Testis (tissue), 3 donors: ENCODE data around the gene GNB1L. TPM values are rescaled to one million over a fixed set of nuclear protein-coding genes. Genes with fewer than 3 reads are reported as not detected.

Source experiments
- DNase-seq: peaks from one replicate; pipeline ENCODE4 v3.0.0-alpha.2; 2019
- H3K27ac ChIP-seq, 2 donors: fragments of 200-600 bp; sonication (generic); one replicate each; pipeline ENCODE4 v1.5.1; 2019
- H3K27me3 ChIP-seq: fragments of 200-600 bp; sonication (generic); one replicate; pipeline ENCODE4 v1.5.1; 2019
- H3K36me3 ChIP-seq: fragments of 200-600 bp; sonication (generic); one replicate; pipeline ENCODE4 v1.5.1; 2017; ENCODE audit warnings: low read depth; ENCODE audit errors: missing control alignments
- H3K4me1 ChIP-seq: fragments of 200-600 bp; sonication (generic); one replicate; pipeline ENCODE4 v1.5.1; 2019
- H3K4me3 ChIP-seq, 2 donors: fragments of 200-600 bp; sonication (generic); one replicate each; pipeline ENCODE4 v1.5.1; 2017 to 2019
- H3K9me3 ChIP-seq: fragments of 200-600 bp; sonication (generic); one replicate; pipeline ENCODE4 v1.5.1; 2017
- POLR2A ChIP-seq: fragments of 450-650 bp; IDR thresholded peaks from one replicate; pipeline ENCODE4 v1.6.1; 2017; ENCODE audit warnings: antibody characterized with exemption, mild to moderate bottlenecking, moderate library complexity
- WGBS, 2 donors: methylation state at CpG; one replicate each; pipeline ENCODE4 v1.1.5; 2018; 5-methylcytosine and 5-hydroxymethylcytosine counted together
- intact Hi-C: fragments of 100-400 bp; cut with DNase I; formaldehyde crosslinking; loops from one replicate; pipeline ENCODE4 v1.15.1; 2023; ENCODE audit warnings: low total_unique reads
- polyA plus RNA-seq: library from polyadenylated mRNA; stranded (reverse); fragments of 350-450 nt; fragmentation: Illumina TruSeq; extraction: RNeasy Lipid Tissue Mini Kit (QIAGEN cat#74804); gene quantifications from one replicate; pipeline ENCODE4 v1.2.3, GENCODE V29; 2014; ENCODE audit warnings: low read depth, low replicate concordance; ENCODE audit not compliant: insufficient read depth
- total RNA-seq, 2 donors: library from RNA; depleted of rRNA; stranded (reverse); fragments of >200 nt; gene quantifications; one replicate each; pipeline ENCODE4 v1.2.3, GENCODE V29; 2016
- TF ChIP-seq, protein P1 (sequence below), 3 experiments: fragments of 450-650 bp in 2 of 3; fragments of 200-600 bp in 1 of 3; sonication (generic) in 1 of 3; IDR thresholded peaks; one replicate each; pipeline ENCODE4 v1.5.1; 2016 to 2019; ENCODE audit warnings: antibody characterized with exemption in 3 of 3, mild to moderate bottlenecking in 2 of 3, moderate library complexity in 1 of 3

The GNB1L gene
- total and polyA plus RNA-seq, 3 donors from 2014 or later: 5.5 to 6.9 (median 6.0) TPM

DNA sequence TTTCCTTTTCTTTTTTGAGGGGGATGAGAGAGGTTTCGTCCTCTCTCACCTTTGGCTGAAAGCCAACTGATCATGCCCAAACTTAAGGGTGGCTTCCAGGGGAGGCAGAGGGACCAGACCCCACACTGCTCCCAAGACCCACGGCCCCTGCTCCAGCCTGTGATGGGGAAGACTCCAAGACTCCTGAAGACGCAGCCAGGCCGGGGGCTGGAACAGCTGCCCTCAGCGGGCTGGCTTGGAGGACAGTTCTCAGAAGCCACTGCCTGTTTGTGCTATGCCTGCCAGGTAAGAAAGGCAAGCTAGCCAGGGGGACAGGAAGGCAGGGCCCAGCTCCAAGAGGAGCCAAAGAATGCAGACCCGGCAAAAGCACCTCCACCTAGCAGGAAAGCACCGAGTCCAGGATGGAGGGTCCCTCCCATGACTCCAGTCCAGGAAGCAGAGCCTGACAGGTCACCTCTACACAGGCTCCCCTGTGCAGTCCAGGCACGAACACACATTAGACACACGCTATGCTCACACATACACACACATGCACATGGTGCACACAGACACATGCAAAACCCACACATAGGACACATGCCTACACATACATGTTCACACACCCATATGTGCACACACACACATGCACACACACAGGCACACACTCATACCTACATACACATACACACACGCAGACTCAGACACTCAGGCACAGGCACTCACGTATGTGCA is 31.3 kb downstream of the GNB1L start:
- TF ChIP-seq, protein P1, sequence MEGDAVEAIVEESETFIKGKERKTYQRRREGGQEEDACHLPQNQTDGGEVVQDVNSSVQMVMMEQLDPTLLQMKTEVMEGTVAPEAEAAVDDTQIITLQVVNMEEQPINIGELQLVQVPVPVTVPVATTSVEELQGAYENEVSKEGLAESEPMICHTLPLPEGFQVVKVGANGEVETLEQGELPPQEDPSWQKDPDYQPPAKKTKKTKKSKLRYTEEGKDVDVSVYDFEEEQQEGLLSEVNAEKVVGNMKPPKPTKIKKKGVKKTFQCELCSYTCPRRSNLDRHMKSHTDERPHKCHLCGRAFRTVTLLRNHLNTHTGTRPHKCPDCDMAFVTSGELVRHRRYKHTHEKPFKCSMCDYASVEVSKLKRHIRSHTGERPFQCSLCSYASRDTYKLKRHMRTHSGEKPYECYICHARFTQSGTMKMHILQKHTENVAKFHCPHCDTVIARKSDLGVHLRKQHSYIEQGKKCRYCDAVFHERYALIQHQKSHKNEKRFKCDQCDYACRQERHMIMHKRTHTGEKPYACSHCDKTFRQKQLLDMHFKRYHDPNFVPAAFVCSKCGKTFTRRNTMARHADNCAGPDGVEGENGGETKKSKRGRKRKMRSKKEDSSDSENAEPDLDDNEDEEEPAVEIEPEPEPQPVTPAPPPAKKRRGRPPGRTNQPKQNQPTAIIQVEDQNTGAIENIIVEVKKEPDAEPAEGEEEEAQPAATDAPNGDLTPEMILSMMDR (IDR thresholded peaks at IDR 0.05): no peak
- TF ChIP-seq POLR2A: no peak
- Histone ChIP-seq H3K27ac (no peak overlapping the region), H3K4me3 (no peak overlapping the region), H3K36me3 (no peaks in the 10 kb centered on the region), H3K27me3 (no peaks in the 10 kb centered on the region), H3K9me3 (no peaks in the 10 kb centered on the region), H3K4me1 (no peaks in the 10 kb centered on the region)
- intact Hi-C loops: no loop called here
- peak; percentile 8 for DNase-seq
- WGBS, 2 donors: 79 to 83% methylated on average over 6 to 11 of the region's 11 CpGs

DNA sequence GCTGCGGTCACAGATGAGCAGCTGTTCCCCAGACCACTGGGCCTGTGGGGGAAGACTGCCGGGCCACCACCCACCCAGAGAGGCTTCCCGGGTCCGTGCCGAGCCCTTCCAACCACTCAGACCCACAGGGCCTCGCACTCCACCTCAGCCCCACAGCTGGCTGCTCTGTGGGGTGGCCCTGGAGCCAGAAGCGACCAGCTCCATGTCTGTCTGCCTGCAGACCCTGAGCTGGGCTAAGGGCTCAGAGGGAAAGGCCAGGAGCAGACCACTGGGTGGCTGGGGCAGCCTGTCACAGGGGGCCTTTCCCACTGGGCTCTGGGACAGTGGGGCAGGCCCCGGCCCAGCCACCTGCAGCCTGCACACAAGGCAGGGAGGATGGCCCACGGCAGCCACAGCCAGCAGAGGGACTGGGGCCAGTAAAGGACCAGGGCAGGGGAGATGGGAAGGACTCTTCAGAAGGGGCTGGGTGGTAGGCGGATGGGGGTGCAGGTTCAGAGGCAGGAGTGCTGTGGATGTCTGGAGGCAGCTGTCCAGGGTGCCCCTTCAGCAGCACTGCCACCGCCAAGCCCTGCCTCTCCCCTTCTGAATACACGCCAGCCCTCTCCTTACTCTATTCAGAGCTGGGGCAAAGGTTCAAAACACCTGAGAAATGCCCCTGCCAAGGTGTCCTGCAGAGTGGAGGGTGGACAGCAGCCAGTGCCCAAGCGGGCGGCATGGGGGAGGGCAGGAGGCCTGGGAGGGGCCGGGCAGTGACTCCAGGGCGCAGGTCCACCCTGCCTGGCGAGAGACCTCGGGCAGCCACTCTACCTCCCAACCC is 32.2 kb downstream of the GNB1L start:
- no peaks in the 10 kb centered on the region for H3K27me3 ChIP-seq
- no peaks in the 10 kb centered on the region for H3K4me1 ChIP-seq
- H3K9me3 ChIP-seq: no peaks in the 10 kb centered on the region
- WGBS, 2 donors: 82 to 94% methylated on average over 9 to 18 of the region's 18 CpGs
- intact Hi-C loops: no loop called here
- H3K36me3 ChIP-seq: no peaks in the 10 kb centered on the region
- no peak for DNase-seq
- no peak overlapping the region for H3K4me3 ChIP-seq
- no peak overlapping the region for H3K27ac ChIP-seq
- TF ChIP-seq POLR2A: no peak
- TF ChIP-seq, protein P1 (IDR thresholded peaks at IDR 0.05): no peak

DNA sequence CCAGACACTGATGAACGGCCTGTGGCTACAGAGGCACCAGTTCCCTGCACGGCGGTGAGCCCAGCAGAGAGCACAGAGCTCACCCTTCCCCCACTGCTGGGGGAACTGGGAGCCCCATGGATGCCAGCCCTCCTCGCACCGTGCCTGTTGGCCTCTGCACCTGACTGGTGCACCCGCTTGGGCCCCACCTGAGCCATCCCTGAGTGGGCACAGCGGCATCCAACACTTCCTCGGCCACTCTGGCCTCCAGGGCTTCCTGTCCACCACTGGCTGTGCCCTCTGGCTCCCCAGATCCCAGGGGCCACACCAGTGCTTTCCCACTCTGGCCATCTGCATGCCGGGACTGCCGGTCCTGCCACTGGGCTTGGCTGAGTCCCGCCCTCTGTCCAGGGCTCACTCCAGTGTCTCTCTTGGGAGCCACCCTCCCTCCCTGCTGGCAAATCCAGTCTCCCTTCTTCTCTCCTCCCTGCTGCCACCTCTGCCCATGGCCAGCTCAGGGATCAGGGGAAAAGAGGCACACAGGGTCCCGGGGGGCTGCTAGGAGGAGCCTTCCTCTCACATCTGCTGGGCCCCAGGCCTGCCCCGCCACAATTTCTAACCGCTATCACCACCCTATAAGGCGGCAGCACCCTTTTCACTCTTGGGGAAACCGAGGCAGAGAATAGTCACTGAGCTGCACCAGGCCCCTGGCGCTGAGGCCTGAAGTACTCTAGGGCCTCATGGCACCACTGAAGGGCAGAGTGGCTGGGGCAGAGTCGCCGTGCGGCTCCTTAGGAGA is 33.0 kb downstream of the GNB1L start:
- Histone ChIP-seq H3K4me3 (no peak overlapping the region), H3K9me3 (no peaks in the 10 kb centered on the region), H3K36me3 (no peaks in the 10 kb centered on the region), H3K4me1 (no peaks in the 10 kb centered on the region), H3K27ac (no peak overlapping the region), H3K27me3 (no peaks in the 10 kb centered on the region)
- intact Hi-C loops: no loop called here
- 88 to 92% methylated on average over 9 to 20 of the region's 20 CpGs for WGBS, 2 donors
- no peak for DNase-seq
- TF ChIP-seq, protein P1 (IDR thresholded peaks at IDR 0.05): no peak
- no peak for TF ChIP-seq POLR2A

DNA sequence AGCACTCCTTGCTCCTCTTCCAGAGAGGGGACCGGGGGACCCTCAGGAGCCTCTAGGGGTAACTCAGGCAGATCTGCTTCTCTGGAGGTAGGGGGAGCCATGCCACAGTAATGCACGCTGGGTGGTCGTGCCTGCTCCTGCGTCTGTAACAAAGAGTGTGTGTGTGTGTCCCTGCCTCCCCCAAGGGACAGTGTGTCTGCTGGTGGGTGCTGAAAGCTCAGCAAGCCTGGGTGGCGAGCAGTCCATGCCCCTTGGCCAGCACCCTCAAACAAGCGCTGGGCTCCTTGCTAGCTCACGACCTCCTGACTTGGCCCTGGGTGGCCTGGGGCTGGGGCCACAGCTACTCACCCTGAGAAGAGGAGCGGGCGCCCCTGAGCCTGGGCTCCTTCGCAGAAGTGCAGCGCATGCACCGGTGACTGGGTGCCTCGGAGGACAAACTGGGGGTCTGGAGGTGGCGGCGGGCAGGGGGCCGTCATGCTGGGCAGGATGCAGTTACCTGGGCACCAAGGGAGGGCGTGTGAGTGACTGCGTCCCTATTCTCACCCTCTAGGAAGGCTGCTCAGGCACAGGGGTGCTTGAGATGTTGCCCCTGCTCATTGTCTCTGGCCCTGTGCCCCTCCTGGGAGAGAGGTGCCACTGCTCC is 33.7 kb downstream of the GNB1L start:
- WGBS, 2 donors: 95 to 97% methylated on average over 3 to 18 of the region's 18 CpGs
- TF ChIP-seq, protein P1 (IDR thresholded peaks at IDR 0.05): no peak
- no peak for TF ChIP-seq POLR2A
- Histone ChIP-seq H3K4me1 (no peaks in the 10 kb centered on the region), H3K36me3 (no peaks in the 10 kb centered on the region), H3K27me3 (no peaks in the 10 kb centered on the region), H3K9me3 (no peaks in the 10 kb centered on the region), H3K4me3 (no peak overlapping the region), H3K27ac (no peak overlapping the region)
- peak; percentile 11 for DNase-seq
- intact Hi-C loops: no loop called here
